Caco-2 (cell line): ENCODE measurements around the gene SLC16A8. TPM values are rescaled to one million over a fixed set of nuclear protein-coding genes. Genes with fewer than 3 reads are reported as not detected.

Experiments used
- BruUV-seq: library from RNA; stranded (reverse); fragments of 400-500 nt; replicated peaks from 2 replicates; lab custom pipeline; 2021; lab: Mats Ljungman, UMichigan
- CTCF ChIA-PET: fragments of 300-600 bp; sonication (Branson Sonifier 250); formaldehyde crosslinking; loops from one replicate; lab custom pipeline; 2022; ENCODE audit warnings: antibody characterized with exemption; lab: Charles Lee
- POLR2A ChIA-PET: fragments of 300-600 bp; sonication (Branson Sonifier 250); formaldehyde crosslinking; loops from one replicate; lab custom pipeline; 2022; ENCODE audit warnings: antibody characterized with exemption; lab: Charles Lee
- DNase-seq, 2 experiments: peaks; one replicate each; pipeline versions ENCODE4 v3.0.0 to v3.0.0-alpha.2; 2020 to 2022
- H3K27me3 ChIP-seq: replicated peaks from 2 replicates; pipeline ENCODE4 v1.6.0; 2011; ENCODE audit warnings: low read length; ENCODE audit not compliant: control insufficient read depth, insufficient read depth
- H3K36me3 ChIP-seq: 2 replicates; pipeline ENCODE4 v1.5.1; 2011; ENCODE audit warnings: low read length; ENCODE audit not compliant: control insufficient read depth, insufficient read depth
- H3K4me1 ChIP-seq: fragments of 250-450 bp; sonication (Bioruptor Pico); 2 replicates; pipeline ENCODE4 v1.5.1; 2020; ENCODE audit warnings: mild to moderate bottlenecking
- H3K4me3 ChIP-seq: 2 replicates; pipeline ENCODE4 v1.5.1; 2011; ENCODE audit warnings: low read depth, mild to moderate bottlenecking, control low read depth, low read length
- H3K9me3 ChIP-seq: fragments of 250-450 bp; sonication (Bioruptor Pico); 2 replicates; pipeline ENCODE4 v1.5.1; 2020; ENCODE audit warnings: mild to moderate bottlenecking, moderate library complexity
- H3K27ac Mint-ChIP-seq: one replicate; pipeline ENCODE4 v1.8.0; 2022; ENCODE audit warnings: mixed read lengths; ENCODE audit not compliant: unreplicated experiment
- H3K27me3 Mint-ChIP-seq: one replicate; pipeline ENCODE4 v1.8.0; 2022; ENCODE audit warnings: mixed read lengths; ENCODE audit not compliant: insufficient read depth, unreplicated experiment
- H3K36me3 Mint-ChIP-seq: one replicate; pipeline ENCODE4 v1.8.0; 2022; ENCODE audit warnings: mild to moderate bottlenecking, mixed read lengths; ENCODE audit not compliant: insufficient read depth, unreplicated experiment
- H3K4me1 Mint-ChIP-seq: one replicate; pipeline ENCODE4 v1.8.0; 2022; ENCODE audit warnings: low read depth, mixed read lengths; ENCODE audit not compliant: unreplicated experiment
- H3K4me3 Mint-ChIP-seq: one replicate; pipeline ENCODE4 v1.8.0; 2022; ENCODE audit warnings: mild to moderate bottlenecking, moderate library complexity, mixed read lengths; ENCODE audit not compliant: unreplicated experiment
- H3K9me3 Mint-ChIP-seq: one replicate; pipeline ENCODE4 v1.8.0; 2022; ENCODE audit warnings: mixed read lengths; ENCODE audit not compliant: unreplicated experiment
- CTCF ChIP-seq, 2 experiments: fragments of 200-600 bp in 1 of 2; IDR thresholded peaks; 1 replicate in 1 of 2; 2 replicates in 1 of 2; pipeline versions ENCODE4 v1.5.1 to v1.8.0; 2011 to 2022; ENCODE audit warnings: antibody characterized with exemption in 1 of 2, control low read depth in 1 of 2, inconsistent platforms in 1 of 2, low read depth in 1 of 2, low read length in 1 of 2, mild to moderate bottlenecking in 1 of 2, moderate library complexity in 1 of 2; ENCODE audit not compliant: insufficient read depth in 1 of 2, severe bottlenecking in 1 of 2, unreplicated experiment in 1 of 2
- intact Hi-C: fragments of 100-400 bp; cut with micrococcal nuclease; formaldehyde crosslinking; loops from one replicate; pipeline ENCODE4 v1.10.0; 2022; ENCODE audit not compliant: unreplicated experiment
- total RNA-seq: library from RNA; stranded (reverse); gene quantifications from 2 replicates; pipeline ENCODE4 v1.2.3, GENCODE V29; 2022

The SLC16A8 gene
- total RNA-seq, 1 experiment from 2014 or later: not detected

GRCh38 chr22:38046070-38046748 lies 37.8 kb downstream of the SLC16A8 start:
- no TSS peak for BruUV-seq
- Mint-ChIP-seq H3K4me1 (no peaks in the 10 kb centered on the region), H3K4me3 (no peak overlapping the region), H3K36me3 (no peaks in the 10 kb centered on the region), H3K9me3 (no peaks in the 10 kb centered on the region), H3K27me3 (no peaks in the 10 kb centered on the region), H3K27ac (no peak overlapping the region)
- Histone ChIP-seq H3K36me3 (no peaks in the 10 kb centered on the region), H3K4me1 (no peaks in the 10 kb centered on the region), H3K27me3 (no peaks in the 10 kb centered on the region), H3K9me3 (no peaks in the 10 kb centered on the region), H3K4me3 (no peak overlapping the region)
- no peak for TF ChIP-seq CTCF (IDR thresholded peaks at IDR 0.05; ENCODE audit: insufficient read depth in 1 of 2, low read depth in 1 of 2, low read length in 1 of 2, severe bottlenecking in 1 of 2, unreplicated experiment in 1 of 2)
- CTCF ChIA-PET: no interaction called here
- no peak for DNase-seq
- intact Hi-C loops: no loop called here
- POLR2A ChIA-PET: no interaction called here

GRCh38 chr22:38043151-38044039 lies 40.6 kb downstream of the SLC16A8 start:
- no peak for DNase-seq
- POLR2A ChIA-PET: no interaction called here

GRCh38 chr22:38042488-38042790 lies 41.5 kb downstream of the SLC16A8 start:
- intact Hi-C loops: no loop called here

More at GRCh38 chr22:38043151-38044039, 40.6 kb downstream of the SLC16A8 start:
- Histone ChIP-seq H3K9me3 (no peaks in the 10 kb centered on the region), H3K27me3 (no peaks in the 10 kb centered on the region), H3K4me3 (no peak overlapping the region), H3K4me1 (no peaks in the 10 kb centered on the region), H3K36me3 (no peaks in the 10 kb centered on the region)
- Mint-ChIP-seq H3K4me3 (no peak overlapping the region), H3K9me3 (no peaks in the 10 kb centered on the region), H3K36me3 (no peaks in the 10 kb centered on the region), H3K27me3 (no peaks in the 10 kb centered on the region), H3K27ac (no peak overlapping the region), H3K4me1 (no peaks in the 10 kb centered on the region)
- no TSS peak for BruUV-seq
- CTCF ChIA-PET: no interaction called here
- intact Hi-C loops: no loop called here
- no peak for TF ChIP-seq CTCF (IDR thresholded peaks at IDR 0.05; ENCODE audit: insufficient read depth in 1 of 2, low read depth in 1 of 2, low read length in 1 of 2, severe bottlenecking in 1 of 2, unreplicated experiment in 1 of 2)

More at GRCh38 chr22:38042488-38042790, 41.5 kb downstream of the SLC16A8 start:
- POLR2A ChIA-PET: no interaction called here
- Mint-ChIP-seq H3K9me3 (no peaks in the 10 kb centered on the region), H3K27ac (no peak overlapping the region), H3K27me3 (no peaks in the 10 kb centered on the region), H3K36me3 (no peaks in the 10 kb centered on the region), H3K4me3 (no peak overlapping the region), H3K4me1 (no peaks in the 10 kb centered on the region)
- Histone ChIP-seq H3K4me1 (no peaks in the 10 kb centered on the region), H3K9me3 (no peaks in the 10 kb centered on the region), H3K36me3 (no peaks in the 10 kb centered on the region), H3K27me3 (no peaks in the 10 kb centered on the region), H3K4me3 (no peak overlapping the region)
- no peak for DNase-seq
- TF ChIP-seq CTCF (IDR thresholded peaks at IDR 0.05; ENCODE audit: insufficient read depth in 1 of 2, low read depth in 1 of 2, low read length in 1 of 2, severe bottlenecking in 1 of 2, unreplicated experiment in 1 of 2): no peak
- CTCF ChIA-PET: no interaction called here
- no TSS peak for BruUV-seq
